Testis (tissue), 2 donors: ENCODE data around the gene PNPLA1.

Experiments used
- CTCF ChIP-seq, 3 experiments: fragments of 450-650 bp in 2 of 3; fragments of 200-600 bp in 1 of 3; sonication (generic) in 1 of 3; IDR thresholded peaks; one replicate each; pipeline ENCODE4 v1.5.1; 2016 to 2019; ENCODE audit warnings: antibody characterized with exemption in 3 of 3, mild to moderate bottlenecking in 2 of 3, moderate library complexity in 1 of 3
- POLR2A ChIP-seq: fragments of 450-650 bp; IDR thresholded peaks from one replicate; pipeline ENCODE4 v1.6.1; 2017; ENCODE audit warnings: antibody characterized with exemption, mild to moderate bottlenecking, moderate library complexity

- no peak for TF ChIP-seq CTCF (IDR thresholded peaks at IDR 0.05)
- TF ChIP-seq POLR2A = no peak
Measured at GRCh38 chr6:36336779-36337241, 67.0 kb downstream of the PNPLA1 start, which contains the start of gene BNIP5.
